ENCODE results near the gene MCCD1. TPM values are rescaled to one million over a fixed set of nuclear protein-coding genes. Genes with fewer than 3 reads are reported as not detected.

MCCD1 gene
- total and polyA plus RNA-seq, 2 of the 13 experiments (the other 11 are each of a cell fraction or from before 2014, with no cell fraction given): 0.15 TPM; not detected in 1

- TF ChIP-seq ZNF136 (CRISPR knock-in tag; IDR thresholded peaks at IDR 0.05; ENCODE audit: low read depth) (0 out of 2 replicates have a peak, but pooled peaks have one; percentile 15), BRF2 (CRISPR knock-in tag; IDR thresholded peaks at IDR 0.05) (no peak), E2F5 (CRISPR knock-in tag; conservative IDR thresholded peaks at IDR 0.05) (peak; percentile 35; the same call in 1 of the 2 replicates), NR2F6 (IDR thresholded peaks at IDR 0.05) (no peak), NR2F6 (CRISPR knock-in tag; IDR thresholded peaks at IDR 0.05) (no peak), RELA (CRISPR knock-in tag; IDR thresholded peaks at IDR 0.05) (no peak), MBD4 (IDR thresholded peaks at IDR 0.05; ENCODE audit: borderline replicate concordance, low read length) (no peak), SUZ12 (IDR thresholded peaks at IDR 0.05; ENCODE audit: low read depth, low read length) (no peak), DNMT3B (CRISPR knock-in tag; conservative IDR thresholded peaks at IDR 0.05) (no peak), NKX3-1 (CRISPR knock-in tag; IDR thresholded peaks at IDR 0.05) (no peak), TCF7 (IDR thresholded peaks at IDR 0.05; ENCODE audit: low read depth) (no peak), ZBTB37 (CRISPR knock-in tag; IDR thresholded peaks at IDR 0.05) (no peak), KDM3A (CRISPR knock-in tag; IDR thresholded peaks at IDR 0.05; ENCODE audit: low read depth) (no peak), POLR2G (IDR thresholded peaks at IDR 0.05; ENCODE audit: low read depth, low read length) (peak; percentile 60; the same call in 1 of the 2 replicates), CREBL2 (CRISPR knock-in tag; IDR thresholded peaks at IDR 0.05; ENCODE audit: borderline replicate concordance) (no peak), RCOR2 (CRISPR knock-in tag; IDR thresholded peaks at IDR 0.05) (no peak), CHD2 (IDR thresholded peaks at IDR 0.05; ENCODE audit: low read depth, low read length) (no peak), ZNF672 (CRISPR knock-in tag; IDR thresholded peaks at IDR 0.05) (no peak), ZBTB8A (CRISPR knock-in tag; IDR thresholded peaks at IDR 0.05; ENCODE audit: borderline replicate concordance, low read depth) (no peak), ZNF275 (CRISPR knock-in tag; IDR thresholded peaks at IDR 0.05; ENCODE audit: borderline replicate concordance) (no peak), SNRNP70 (IDR thresholded peaks at IDR 0.05; ENCODE audit: low read depth, low read length) (no peak), DBP (CRISPR knock-in tag; IDR thresholded peaks at IDR 0.05; ENCODE audit: not compliant biosample characterization) (no peak)
Observed at GRCh38 chr6:31497531-31498476, 31.0 kb upstream of the MCCD1 start, which contains the start of gene MICB (continued).

Data from HepG2 (cell line).